Lower lobe of right lung (tissue), 2 donors: ENCODE data around the gene GOLGB1. TPM values are rescaled to one million over a fixed set of nuclear protein-coding genes. Genes with fewer than 3 reads are reported as not detected.

ENCODE experiments used
- ATAC-seq, 2 donors: fragments of 200-7000 bp; cut with Tn5 transposase; one replicate each; pipeline ENCODE4 v1.9.1; 2020 to 2022; ENCODE audit warnings: mild to moderate bottlenecking in 2 of 2, moderate library complexity in 2 of 2
- DNase-seq: peaks from one replicate; pipeline ENCODE4 v3.0.0-alpha.2; 2020
- H3K27ac ChIP-seq: fragments of 200-600 bp; one replicate; pipeline ENCODE4 v1.8.0; 2022
- H3K27me3 ChIP-seq: fragments of 200-600 bp; one replicate; pipeline ENCODE4 v1.8.0; 2022; ENCODE audit warnings: low read depth
- H3K36me3 ChIP-seq: fragments of 200-600 bp; one replicate; pipeline ENCODE4 v1.8.0; 2022; ENCODE audit warnings: mild to moderate bottlenecking
- H3K4me1 ChIP-seq: fragments of 200-600 bp; one replicate; pipeline ENCODE4 v1.8.0; 2022
- H3K4me3 ChIP-seq: fragments of 200-600 bp; one replicate; pipeline ENCODE4 v1.8.0; 2022; ENCODE audit warnings: mild to moderate bottlenecking
- H3K9me3 ChIP-seq: fragments of 200-600 bp; one replicate; pipeline ENCODE4 v1.8.0; 2022
- intact Hi-C: fragments of 100-400 bp; cut with DNase I; formaldehyde crosslinking; loops from one replicate; pipeline ENCODE4 v1.11.0; 2022
- total RNA-seq: library from RNA; stranded (reverse); fragmentation: NEBNext Ultra II Directional; extraction: Animal tissue kit (Norgen Biotek cat#: 25700); gene quantifications from one replicate; pipeline ENCODE4 v1.2.1, GENCODE V29; 2021
- TF ChIP-seq, protein P1 (sequence below): fragments of 200-600 bp; IDR thresholded peaks from one replicate; pipeline ENCODE4 v1.8.0; 2022; ENCODE audit warnings: antibody characterized with exemption, mild to moderate bottlenecking
- donor health status: DM: no; HTN: yes; CAD: no; lungs with severe emphysema.

GOLGB1 gene
- total RNA-seq, 1 donor from 2014 or later = 55.4 TPM

DNA sequence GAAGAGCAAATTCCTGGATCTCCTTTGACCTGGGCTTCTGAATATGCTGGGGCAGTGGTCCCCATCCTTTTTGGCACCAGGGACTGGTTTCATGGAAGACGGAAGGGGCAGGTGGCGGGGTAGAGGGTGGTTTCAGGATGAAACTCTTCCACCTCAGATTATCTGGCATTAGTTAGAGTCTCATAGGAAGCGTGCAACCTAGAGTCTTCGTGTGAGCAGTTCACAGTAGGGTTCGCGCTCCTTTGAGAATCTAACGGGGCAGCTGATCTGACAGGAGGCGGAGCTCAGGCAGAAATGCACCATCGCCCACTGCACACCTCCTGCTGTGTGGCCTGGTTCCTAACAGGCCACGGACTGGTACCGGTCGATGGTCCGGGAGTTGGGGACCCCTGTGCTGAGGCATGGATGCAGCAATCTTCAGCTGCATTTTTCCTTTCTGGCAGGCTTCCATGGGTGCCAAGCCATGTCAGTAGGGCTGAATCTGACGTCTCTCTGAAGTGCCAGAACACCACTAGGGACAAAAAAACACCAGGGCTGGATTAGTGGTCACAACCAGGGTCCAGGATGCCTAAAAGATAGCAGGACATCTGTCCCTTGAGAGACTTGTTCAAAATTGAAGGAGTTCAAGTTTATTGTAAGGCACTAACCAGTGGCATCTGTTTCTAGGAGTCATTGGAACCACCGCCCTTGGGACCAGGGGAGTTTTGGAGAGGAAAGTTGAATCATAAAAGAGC lies 8.4 kb upstream of the GOLGB1 start:
- TF ChIP-seq, protein P1, sequence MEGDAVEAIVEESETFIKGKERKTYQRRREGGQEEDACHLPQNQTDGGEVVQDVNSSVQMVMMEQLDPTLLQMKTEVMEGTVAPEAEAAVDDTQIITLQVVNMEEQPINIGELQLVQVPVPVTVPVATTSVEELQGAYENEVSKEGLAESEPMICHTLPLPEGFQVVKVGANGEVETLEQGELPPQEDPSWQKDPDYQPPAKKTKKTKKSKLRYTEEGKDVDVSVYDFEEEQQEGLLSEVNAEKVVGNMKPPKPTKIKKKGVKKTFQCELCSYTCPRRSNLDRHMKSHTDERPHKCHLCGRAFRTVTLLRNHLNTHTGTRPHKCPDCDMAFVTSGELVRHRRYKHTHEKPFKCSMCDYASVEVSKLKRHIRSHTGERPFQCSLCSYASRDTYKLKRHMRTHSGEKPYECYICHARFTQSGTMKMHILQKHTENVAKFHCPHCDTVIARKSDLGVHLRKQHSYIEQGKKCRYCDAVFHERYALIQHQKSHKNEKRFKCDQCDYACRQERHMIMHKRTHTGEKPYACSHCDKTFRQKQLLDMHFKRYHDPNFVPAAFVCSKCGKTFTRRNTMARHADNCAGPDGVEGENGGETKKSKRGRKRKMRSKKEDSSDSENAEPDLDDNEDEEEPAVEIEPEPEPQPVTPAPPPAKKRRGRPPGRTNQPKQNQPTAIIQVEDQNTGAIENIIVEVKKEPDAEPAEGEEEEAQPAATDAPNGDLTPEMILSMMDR = no peak
- no peaks in the 10 kb centered on the region for H3K27me3 ChIP-seq
- DNase-seq (no peak), ATAC-seq (no peak)
- H3K4me1 ChIP-seq = no peaks in the 10 kb centered on the region
- intact Hi-C loops = no loop called here
- no peak overlapping the region for H3K27ac ChIP-seq
- H3K4me3 ChIP-seq = no peak overlapping the region
- H3K9me3 ChIP-seq = no peaks in the 10 kb centered on the region
- H3K36me3 ChIP-seq = no peaks in the 10 kb centered on the region

DNA sequence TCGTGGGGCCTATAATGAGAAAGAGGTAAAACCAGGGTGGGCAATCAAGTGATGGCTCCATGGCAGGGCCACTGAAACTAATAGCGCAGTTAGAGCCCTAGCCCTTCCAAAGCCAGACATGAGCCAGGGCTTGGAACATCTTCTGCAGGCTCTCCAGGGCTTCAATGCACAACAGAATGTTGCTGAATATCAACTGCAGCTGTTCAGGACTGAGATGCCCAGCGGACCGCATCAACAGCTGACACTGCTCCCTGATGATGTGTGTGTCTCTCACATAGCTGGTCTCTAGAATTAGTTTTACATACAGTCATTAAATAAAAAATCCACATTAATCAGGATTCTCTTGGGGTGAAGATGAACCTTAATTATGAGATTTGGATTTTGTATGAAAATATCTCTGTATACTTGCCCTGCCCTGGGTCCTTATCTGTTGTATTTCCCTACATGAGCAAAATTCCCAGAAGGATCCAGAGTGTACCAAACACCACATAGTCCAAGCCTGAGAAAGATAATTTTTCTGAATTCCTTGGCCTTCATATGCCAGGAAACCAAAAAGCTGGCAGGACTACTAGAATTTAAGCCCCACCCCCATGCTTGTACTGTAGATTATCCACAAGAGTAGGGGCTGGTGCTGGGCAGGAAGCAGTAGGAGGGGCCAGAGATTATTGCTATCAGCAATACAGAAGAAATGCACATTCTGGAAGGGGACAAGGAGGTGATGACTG lies 7.7 kb upstream of the GOLGB1 start:
- H3K9me3 ChIP-seq = no peaks in the 10 kb centered on the region
- no peak overlapping the region for H3K27ac ChIP-seq
- ATAC-seq (peak in 1 of 2 donors; percentile 30), DNase-seq (no peak)
- TF ChIP-seq, protein P1 = no peak
- H3K4me1 ChIP-seq = no peaks in the 10 kb centered on the region
- H3K4me3 ChIP-seq = no peak overlapping the region
- intact Hi-C loops = no loop called here
- no peaks in the 10 kb centered on the region for H3K27me3 ChIP-seq
- no peaks in the 10 kb centered on the region for H3K36me3 ChIP-seq

DNA sequence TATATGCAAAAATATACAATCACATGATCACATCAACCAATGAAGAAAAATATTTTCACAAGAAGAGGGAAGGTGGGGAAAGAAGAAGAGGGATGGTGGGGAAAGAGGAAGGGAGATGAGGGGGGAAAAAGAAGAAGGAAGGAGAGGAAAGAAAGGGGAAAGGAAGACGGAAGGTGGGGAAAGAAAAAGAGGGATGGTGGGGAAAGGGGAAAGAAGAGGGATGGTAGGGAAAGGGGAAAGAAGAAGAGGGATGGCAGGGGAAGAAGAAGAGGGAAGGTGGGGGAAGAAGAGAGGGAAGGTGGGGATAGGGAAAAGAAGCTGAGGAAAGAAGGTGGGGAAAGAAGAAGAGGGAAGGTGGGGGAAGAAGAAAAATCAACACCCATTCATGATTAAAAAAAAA lies 3.2 kb upstream of the GOLGB1 start:
- H3K36me3 ChIP-seq = no peaks in the 10 kb centered on the region
- no peaks in the 10 kb centered on the region for H3K9me3 ChIP-seq
- H3K27ac ChIP-seq = no peak overlapping the region
- H3K4me3 ChIP-seq = no peak overlapping the region
- intact Hi-C loops = no loop called here
- ATAC-seq = no peak
- H3K27me3 ChIP-seq = no peaks in the 10 kb centered on the region
- DNase-seq = no peak
- peaks cover 16% of the 10 kb centered on the region for H3K4me1 ChIP-seq
- TF ChIP-seq, protein P1 = no peak

DNA sequence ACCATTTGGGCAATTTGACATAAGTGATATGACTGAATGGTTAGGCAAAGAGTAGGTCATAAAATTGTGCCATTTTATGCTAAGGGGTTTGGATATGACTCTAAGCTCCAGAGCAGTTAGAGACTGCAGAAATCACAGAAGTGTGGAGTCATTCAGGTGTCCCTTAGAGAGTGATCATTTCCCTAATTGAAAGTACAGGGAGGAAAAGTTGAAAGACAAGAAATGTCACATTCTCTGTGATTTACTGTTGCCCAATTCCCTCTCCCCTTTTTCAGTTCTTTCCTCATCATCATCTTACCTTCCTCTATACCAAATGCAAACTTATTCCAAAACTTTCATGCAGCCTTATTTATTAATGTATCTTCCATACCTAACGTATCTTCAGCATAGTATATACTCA lies 2.7 kb upstream of the GOLGB1 start:
- H3K27ac ChIP-seq = no peak overlapping the region
- H3K36me3 ChIP-seq = no peaks in the 10 kb centered on the region
- no peaks in the 10 kb centered on the region for H3K27me3 ChIP-seq
- ATAC-seq = no peak
- intact Hi-C loops = no loop called here
- H3K9me3 ChIP-seq = no peaks in the 10 kb centered on the region
- H3K4me3 ChIP-seq = no peak overlapping the region
- H3K4me1 ChIP-seq = peaks cover 21% of the 10 kb centered on the region
- TF ChIP-seq, protein P1 = no peak
- DNase-seq = no peak

DNA sequence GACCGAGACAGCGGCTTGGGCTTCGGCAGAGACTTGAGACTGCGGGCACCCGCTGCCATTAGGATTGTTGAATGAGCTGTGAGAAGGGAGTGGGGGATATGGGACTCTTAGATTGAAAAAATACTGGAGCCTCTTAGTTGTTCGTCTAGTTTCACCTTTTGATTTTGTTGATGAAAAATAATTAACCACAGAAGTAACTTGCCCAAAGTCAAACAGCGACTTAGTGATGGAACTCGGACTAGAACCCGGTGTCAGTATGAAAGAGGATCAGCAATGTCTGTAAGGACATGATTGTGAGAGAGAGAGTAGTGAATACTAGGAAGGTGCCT lies 510 bp upstream of the GOLGB1 start:
- DNase-seq (no peak), ATAC-seq (no peak)
- H3K9me3 ChIP-seq = no peaks in the 10 kb centered on the region
- intact Hi-C loops = no loop called here
- peak overlapping the region; percentile 77 for H3K4me3 ChIP-seq
- no peaks in the 10 kb centered on the region for H3K36me3 ChIP-seq
- peak overlapping the region; percentile 96 for H3K27ac ChIP-seq
- H3K4me1 ChIP-seq = peaks cover 35% of the 10 kb centered on the region
- TF ChIP-seq, protein P1 = no peak
- no peaks in the 10 kb centered on the region for H3K27me3 ChIP-seq
